ENCODE measurements around the gene GNG12. TPM values are rescaled to one million over a fixed set of nuclear protein-coding genes. Genes with fewer than 3 reads are reported as not detected.

Gene GNG12
- total and polyA plus RNA-seq, 3 experiments from 2014 or later: 0.71 to 0.77 TPM; not detected in 1

DNA sequence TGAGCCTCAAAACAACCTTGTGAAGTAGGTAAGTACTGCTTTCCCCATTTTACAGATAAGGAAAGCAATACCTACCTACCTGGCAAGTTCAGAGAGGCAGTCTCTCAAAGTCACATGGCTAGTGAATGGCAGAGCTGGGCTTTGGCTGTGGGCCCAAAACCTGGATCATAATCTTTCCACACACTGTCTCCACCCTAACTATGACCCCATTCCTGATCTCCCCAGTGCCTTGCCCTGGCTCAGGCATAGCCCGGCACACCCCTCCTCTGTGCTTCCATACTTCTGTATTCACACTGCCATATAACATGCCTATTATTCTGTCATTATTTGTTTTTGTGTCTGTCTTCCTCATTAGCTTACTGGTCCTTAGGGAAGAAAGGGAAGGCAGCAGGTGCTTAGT lies 15.9 kb downstream of the GNG12 start:
- Histone ChIP-seq H3K4me3 (ENCODE audit: low read length) (no peak overlapping the region), H3K27ac (ENCODE audit: low read depth, low read length) (no peak overlapping the region), H3K27me3 (ENCODE audit: insufficient read depth, low read length, poor library complexity, severe bottlenecking) (no peaks in the 10 kb centered on the region), H3K9me3 (ENCODE audit: low read length) (no peaks in the 10 kb centered on the region), H3K36me3 (ENCODE audit: insufficient read depth, low read length) (no peaks in the 10 kb centered on the region), H3K4me1 (ENCODE audit: insufficient read depth, low read length) (no peaks in the 10 kb centered on the region)
- Mint-ChIP-seq H3K27ac (no peak overlapping the region), H3K27me3 (peaks cover 5 to 14% of the 10 kb centered on the region in 2 donors), H3K36me3 (no peaks in the 10 kb centered on the region), H3K9me3 (peaks cover 0 to 2% (median 0%) of the 10 kb centered on the region in 5 donors), H3K4me3 (no peak overlapping the region), H3K4me1 (no peaks in the 10 kb centered on the region)
- ChIA-PET POLR2A (no interaction called here), CTCF (no interaction called here)
- no peak for DNase-seq

DNA sequence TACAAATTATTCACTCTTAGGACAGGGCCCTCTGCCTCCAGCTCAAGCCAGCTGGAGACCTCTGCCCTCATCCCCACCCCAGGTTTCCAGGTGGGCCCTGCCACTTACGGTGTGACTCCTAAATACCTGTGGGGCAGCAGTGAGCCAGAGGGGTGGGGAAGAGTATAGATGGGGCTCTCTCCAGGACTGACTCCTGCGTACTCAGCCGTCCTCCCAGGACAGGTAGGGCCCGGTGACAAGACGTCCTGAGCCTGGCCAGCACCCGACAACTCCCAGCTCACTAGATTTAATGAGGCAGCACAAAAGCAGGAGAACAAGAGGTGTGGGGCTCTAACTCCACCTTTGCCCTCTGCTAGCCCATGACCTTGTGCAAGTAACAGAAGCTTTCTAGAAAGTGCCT lies 16.8 kb downstream of the GNG12 start:
- no peaks in the 10 kb centered on the region for H3K4me1 ChIP-seq (ENCODE audit: insufficient read depth, low read length)
- no peak overlapping the region for H3K4me3 ChIP-seq (ENCODE audit: low read length)
- H3K27me3 Mint-ChIP-seq: peaks cover 5 to 14% of the 10 kb centered on the region in 2 donors
- H3K36me3 ChIP-seq (ENCODE audit: insufficient read depth, low read length): no peaks in the 10 kb centered on the region
- no peaks in the 10 kb centered on the region for H3K27me3 ChIP-seq (ENCODE audit: insufficient read depth, low read length, poor library complexity, severe bottlenecking)
- H3K36me3 Mint-ChIP-seq: no peaks in the 10 kb centered on the region
- no peaks in the 10 kb centered on the region for H3K9me3 ChIP-seq (ENCODE audit: low read length)
- ChIA-PET CTCF (no interaction called here), POLR2A (no interaction called here)
- no peak overlapping the region for H3K27ac Mint-ChIP-seq
- DNase-seq: no peak
- no peak overlapping the region for H3K4me3 Mint-ChIP-seq
- peaks cover 0 to 2% (median 0%) of the 10 kb centered on the region in 5 donors for H3K9me3 Mint-ChIP-seq
- no peaks in the 10 kb centered on the region for H3K4me1 Mint-ChIP-seq
- H3K27ac ChIP-seq (ENCODE audit: low read depth, low read length): no peak overlapping the region

DNA sequence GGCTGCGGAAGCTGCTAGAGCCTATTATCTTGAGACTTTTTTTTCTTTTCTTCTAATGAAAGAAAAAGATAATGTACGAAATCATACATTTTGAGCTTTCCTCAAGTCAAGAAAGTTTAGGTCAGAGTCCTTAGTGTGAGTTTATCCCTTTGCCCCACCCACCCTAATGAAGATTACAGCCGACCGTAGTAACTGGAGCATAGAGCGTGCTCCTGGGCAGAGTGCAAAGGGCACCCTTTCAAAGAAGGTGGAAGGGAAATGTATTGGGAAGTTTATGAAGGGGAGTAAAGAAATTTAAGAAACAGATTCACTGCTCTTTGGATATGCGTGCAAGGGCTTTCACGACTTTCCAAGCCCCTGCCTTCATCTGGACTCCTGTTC lies 17.2 kb downstream of the GNG12 start:
- DNase-seq: no peak
- H3K9me3 Mint-ChIP-seq: peaks cover 0 to 2% (median 0%) of the 10 kb centered on the region in 5 donors
- Histone ChIP-seq H3K9me3 (ENCODE audit: low read length) (no peaks in the 10 kb centered on the region), H3K27me3 (ENCODE audit: insufficient read depth, low read length, poor library complexity, severe bottlenecking) (no peaks in the 10 kb centered on the region), H3K27ac (ENCODE audit: low read depth, low read length) (no peak overlapping the region), H3K4me3 (ENCODE audit: low read length) (no peak overlapping the region), H3K4me1 (ENCODE audit: insufficient read depth, low read length) (no peaks in the 10 kb centered on the region), H3K36me3 (ENCODE audit: insufficient read depth, low read length) (no peaks in the 10 kb centered on the region)
- ChIA-PET POLR2A (no interaction called here), CTCF (no interaction called here)
- no peaks in the 10 kb centered on the region for H3K4me1 Mint-ChIP-seq
- H3K27ac Mint-ChIP-seq: no peak overlapping the region
- peaks cover 5 to 12% of the 10 kb centered on the region in 2 donors for H3K27me3 Mint-ChIP-seq
- no peak overlapping the region for H3K4me3 Mint-ChIP-seq
- H3K36me3 Mint-ChIP-seq: no peaks in the 10 kb centered on the region

DNA sequence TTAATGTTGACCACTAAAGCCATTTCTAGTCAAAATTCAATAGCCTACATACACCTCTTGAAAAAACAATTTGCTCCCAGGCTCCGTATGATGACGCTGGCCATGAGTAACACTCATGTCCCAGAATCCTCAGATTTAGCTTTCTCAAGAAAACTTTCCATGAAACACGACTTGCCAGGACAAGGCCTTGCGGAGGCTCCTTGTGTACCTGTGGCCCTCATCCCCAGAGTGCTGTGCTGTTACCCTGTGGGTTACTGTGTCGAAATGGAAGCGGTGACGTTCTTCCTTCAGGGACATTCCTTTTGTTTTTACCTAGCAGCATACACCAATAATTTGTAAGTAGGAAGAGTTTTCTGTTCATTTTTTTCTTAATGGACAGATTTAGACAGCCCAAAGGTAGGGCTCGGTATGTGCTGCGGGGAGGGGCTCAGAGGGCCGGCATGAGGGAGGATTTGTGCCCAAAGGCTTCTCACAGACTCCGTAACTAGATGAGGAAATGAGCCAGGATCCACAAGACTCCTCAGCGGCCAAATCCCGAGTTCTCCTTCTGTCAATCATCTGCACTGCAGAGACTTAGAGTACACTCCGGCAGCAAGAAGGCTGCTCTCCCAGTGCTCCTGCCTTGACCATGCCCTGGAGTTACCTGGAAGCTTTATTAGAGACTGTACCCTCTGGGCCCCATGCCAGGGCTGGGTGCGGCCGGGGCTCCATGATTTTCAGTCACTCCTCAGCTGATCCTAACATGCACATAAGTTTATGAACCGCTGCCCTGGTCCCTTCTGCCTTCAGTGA lies 17.8 kb downstream of the GNG12 start:
- no peaks in the 10 kb centered on the region for H3K36me3 Mint-ChIP-seq
- CTCF ChIA-PET: no interaction called here
- no peak overlapping the region for H3K4me3 ChIP-seq (ENCODE audit: low read length)

DNA sequence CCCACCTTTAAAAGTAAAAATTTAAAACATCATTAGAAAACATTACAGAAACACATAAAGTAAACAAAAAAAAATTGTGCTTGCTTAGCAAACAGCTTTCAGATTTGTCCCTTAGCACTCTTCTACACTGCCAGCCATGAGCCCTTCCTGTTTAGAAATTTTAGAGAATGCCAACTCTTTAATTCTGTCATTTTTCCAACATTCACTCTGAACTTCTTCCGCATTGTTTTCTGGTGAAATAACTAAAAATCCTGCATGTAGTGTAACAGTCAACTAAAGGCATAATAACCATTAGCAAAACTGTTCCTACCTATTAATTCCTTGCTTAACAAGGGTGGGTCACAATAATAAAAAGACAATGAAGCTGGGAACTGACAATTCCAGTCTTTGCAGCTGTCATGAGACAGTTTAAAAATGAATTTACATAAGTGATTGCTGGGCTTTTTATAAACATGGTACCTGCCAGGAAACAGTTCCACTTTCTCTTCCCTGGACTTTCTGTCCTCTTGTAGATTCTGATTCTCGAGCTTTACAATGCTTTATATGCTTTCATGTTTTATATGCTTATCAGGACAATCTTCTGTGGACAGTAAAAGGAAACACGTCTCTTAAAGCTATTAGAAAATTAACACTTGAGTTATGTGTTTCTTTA lies 19.0 kb downstream of the GNG12 start:
- Mint-ChIP-seq H3K36me3 (no peaks in the 10 kb centered on the region), H3K27me3 (peaks cover 5 to 6% of the 10 kb centered on the region in 2 donors)
- CTCF ChIA-PET: no interaction called here

More for the DNA sequence above, 17.8 kb downstream of the GNG12 start:
- no peak overlapping the region for H3K27ac Mint-ChIP-seq
- H3K27me3 Mint-ChIP-seq: peaks cover 5 to 11% of the 10 kb centered on the region in 2 donors
- POLR2A ChIA-PET: no interaction called here
- Histone ChIP-seq H3K4me1 (ENCODE audit: insufficient read depth, low read length) (no peaks in the 10 kb centered on the region), H3K36me3 (ENCODE audit: insufficient read depth, low read length) (no peaks in the 10 kb centered on the region), H3K27me3 (ENCODE audit: insufficient read depth, low read length, poor library complexity, severe bottlenecking) (no peaks in the 10 kb centered on the region), H3K9me3 (ENCODE audit: low read length) (no peaks in the 10 kb centered on the region), H3K27ac (ENCODE audit: low read depth, low read length) (no peak overlapping the region)
- no peak for DNase-seq
- H3K4me3 Mint-ChIP-seq: no peak overlapping the region
- H3K4me1 Mint-ChIP-seq: no peaks in the 10 kb centered on the region
- H3K9me3 Mint-ChIP-seq: peaks cover 0 to 2% (median 0%) of the 10 kb centered on the region in 5 donors

DNA sequence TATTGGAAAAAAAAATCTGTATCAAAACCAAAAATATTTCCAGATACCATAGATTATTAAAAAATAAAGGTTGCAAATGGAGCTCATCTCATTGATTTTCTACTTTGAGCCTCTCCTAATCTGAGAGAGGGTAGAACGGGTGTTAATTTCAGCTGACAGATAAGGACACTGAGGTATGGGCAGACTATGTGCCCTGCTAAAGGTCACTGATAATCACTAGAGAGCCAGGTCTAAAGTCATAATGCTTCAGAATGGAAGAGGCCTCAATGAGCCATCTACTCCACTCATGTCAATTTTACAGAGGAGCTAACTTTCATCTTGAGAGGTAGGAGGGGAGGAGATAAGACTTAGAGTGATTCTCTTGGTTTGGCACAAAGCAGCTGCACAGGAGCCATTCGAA lies 21.0 kb downstream of the GNG12 start:
- H3K4me1 Mint-ChIP-seq: no peaks in the 10 kb centered on the region
- H3K27ac ChIP-seq (ENCODE audit: low read depth, low read length): no peak overlapping the region
- CTCF ChIA-PET: no interaction called here
- H3K4me1 ChIP-seq (ENCODE audit: insufficient read depth, low read length): no peaks in the 10 kb centered on the region
- DNase-seq: no peak
- H3K27me3 ChIP-seq (ENCODE audit: insufficient read depth, low read length, poor library complexity, severe bottlenecking): no peaks in the 10 kb centered on the region
- no peak overlapping the region for H3K27ac Mint-ChIP-seq
- no peaks in the 10 kb centered on the region for H3K9me3 ChIP-seq (ENCODE audit: low read length)
- POLR2A ChIA-PET: no interaction called here
- H3K36me3 Mint-ChIP-seq: no peaks in the 10 kb centered on the region
- no peaks in the 10 kb centered on the region for H3K27me3 Mint-ChIP-seq
- H3K9me3 Mint-ChIP-seq: no peaks in the 10 kb centered on the region
- no peak overlapping the region for H3K4me3 Mint-ChIP-seq
- H3K4me3 ChIP-seq (ENCODE audit: low read length): no peak overlapping the region
- no peaks in the 10 kb centered on the region for H3K36me3 ChIP-seq (ENCODE audit: insufficient read depth, low read length)

More for the DNA sequence above, 19.0 kb downstream of the GNG12 start:
- no peaks in the 10 kb centered on the region for H3K9me3 ChIP-seq (ENCODE audit: low read length)
- H3K27me3 ChIP-seq (ENCODE audit: insufficient read depth, low read length, poor library complexity, severe bottlenecking): no peaks in the 10 kb centered on the region
- Mint-ChIP-seq H3K27ac (no peak overlapping the region), H3K9me3 (no peaks in the 10 kb centered on the region), H3K4me3 (no peak overlapping the region), H3K4me1 (no peaks in the 10 kb centered on the region)
- no peak overlapping the region for H3K27ac ChIP-seq (ENCODE audit: low read depth, low read length)
- DNase-seq: no peak
- POLR2A ChIA-PET: no interaction called here
- H3K36me3 ChIP-seq (ENCODE audit: insufficient read depth, low read length): no peaks in the 10 kb centered on the region
- no peaks in the 10 kb centered on the region for H3K4me1 ChIP-seq (ENCODE audit: insufficient read depth, low read length)
- H3K4me3 ChIP-seq (ENCODE audit: low read length): no peak overlapping the region

DNA sequence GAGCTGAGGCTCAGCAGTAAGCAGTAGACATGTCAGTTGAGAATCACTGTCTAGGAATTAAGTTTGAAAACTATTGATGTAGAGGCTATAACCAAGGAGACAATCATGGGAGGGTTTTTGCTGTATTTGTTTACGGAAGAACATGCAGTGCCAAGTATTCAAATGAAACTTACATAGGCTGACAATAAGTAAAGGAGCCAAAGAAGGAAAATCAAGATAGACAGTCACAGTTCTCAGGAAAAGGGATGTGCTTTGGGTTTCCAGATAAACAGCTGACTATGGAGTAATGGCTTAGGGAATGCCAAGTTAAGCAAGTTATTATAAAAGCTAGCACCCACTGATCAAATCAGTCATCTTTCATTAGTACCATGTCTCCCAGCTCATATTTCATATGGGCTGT lies 21.5 kb downstream of the GNG12 start:
- H3K27me3 ChIP-seq (ENCODE audit: insufficient read depth, low read length, poor library complexity, severe bottlenecking): no peaks in the 10 kb centered on the region
- DNase-seq: no peak
- H3K36me3 ChIP-seq (ENCODE audit: insufficient read depth, low read length): no peaks in the 10 kb centered on the region
- no peaks in the 10 kb centered on the region for H3K9me3 Mint-ChIP-seq
- no peak overlapping the region for H3K4me3 Mint-ChIP-seq
- no peak overlapping the region for H3K27ac Mint-ChIP-seq
- no peaks in the 10 kb centered on the region for H3K4me1 Mint-ChIP-seq
- POLR2A ChIA-PET: no interaction called here
- H3K4me3 ChIP-seq (ENCODE audit: low read length): no peak overlapping the region
- no peaks in the 10 kb centered on the region for H3K27me3 Mint-ChIP-seq
- no peaks in the 10 kb centered on the region for H3K4me1 ChIP-seq (ENCODE audit: insufficient read depth, low read length)
- H3K36me3 Mint-ChIP-seq: no peaks in the 10 kb centered on the region
- H3K9me3 ChIP-seq (ENCODE audit: low read length): no peaks in the 10 kb centered on the region
- H3K27ac ChIP-seq (ENCODE audit: low read depth, low read length): no peak overlapping the region
- CTCF ChIA-PET: no interaction called here

DNA sequence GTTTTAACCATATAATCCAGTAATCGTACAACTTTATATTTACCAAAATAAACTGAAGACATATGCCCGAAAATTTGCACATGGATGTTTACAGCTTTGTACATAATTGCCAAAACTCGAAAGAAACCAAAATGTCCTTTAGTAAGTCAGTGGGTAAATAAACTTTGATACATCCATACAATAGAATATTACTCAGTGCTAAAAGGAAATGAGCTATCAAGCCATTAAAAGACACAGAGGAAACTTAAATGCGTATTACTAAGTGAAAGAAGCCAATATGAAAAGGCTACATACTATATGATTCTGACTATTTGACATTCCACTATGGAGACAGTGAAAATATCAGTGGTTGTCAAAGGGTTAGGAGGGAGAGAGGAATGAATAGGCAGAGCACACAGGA lies 23.4 kb downstream of the GNG12 start:
- Mint-ChIP-seq H3K4me1 (no peaks in the 10 kb centered on the region), H3K36me3 (no peaks in the 10 kb centered on the region), H3K4me3 (no peak overlapping the region), H3K27ac (no peak overlapping the region), H3K27me3 (peaks cover 0 to 9% of the 10 kb centered on the region in 2 donors), H3K9me3 (no peaks in the 10 kb centered on the region)
- ChIA-PET POLR2A (no interaction called here), CTCF (no interaction called here)
- DNase-seq: no peak
- H3K4me3 ChIP-seq (ENCODE audit: low read length): no peak overlapping the region
- H3K27ac ChIP-seq (ENCODE audit: low read depth, low read length): no peak overlapping the region
- no peaks in the 10 kb centered on the region for H3K27me3 ChIP-seq (ENCODE audit: insufficient read depth, low read length, poor library complexity, severe bottlenecking)
- no peaks in the 10 kb centered on the region for H3K36me3 ChIP-seq (ENCODE audit: insufficient read depth, low read length)
- H3K4me1 ChIP-seq (ENCODE audit: insufficient read depth, low read length): no peaks in the 10 kb centered on the region
- no peaks in the 10 kb centered on the region for H3K9me3 ChIP-seq (ENCODE audit: low read length)
